ENCODE measurements around the gene OR51G2.

OR51G2 gene

DNA sequence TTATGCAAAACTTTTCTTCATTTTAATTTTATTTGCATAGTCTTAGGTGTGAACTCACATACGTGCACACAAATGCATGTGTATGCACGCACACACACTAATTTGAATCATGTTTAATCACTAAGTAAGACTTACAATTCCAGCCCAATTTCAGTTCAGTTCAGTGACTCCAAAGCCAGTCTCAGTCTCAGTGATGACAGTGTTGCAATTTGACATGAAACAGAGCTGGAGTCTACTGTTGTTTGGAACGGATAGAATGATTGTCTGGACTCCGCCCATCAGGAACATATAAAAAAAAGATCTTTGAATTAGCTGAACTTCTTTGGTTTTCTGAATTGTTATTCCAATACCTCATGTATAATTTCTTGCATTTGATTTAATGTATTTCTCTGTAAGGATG is 55.3 kb downstream of the OR51G2 start:
- DNase-seq, result no peak

Data from fibroblast of skin of abdomen (primary cell).